ENCODE results near the gene MGAT5.
A peak's percentile ranks its signal among the peaks of the same experiment; 100 is the strongest.

Gene MGAT5

DNA sequence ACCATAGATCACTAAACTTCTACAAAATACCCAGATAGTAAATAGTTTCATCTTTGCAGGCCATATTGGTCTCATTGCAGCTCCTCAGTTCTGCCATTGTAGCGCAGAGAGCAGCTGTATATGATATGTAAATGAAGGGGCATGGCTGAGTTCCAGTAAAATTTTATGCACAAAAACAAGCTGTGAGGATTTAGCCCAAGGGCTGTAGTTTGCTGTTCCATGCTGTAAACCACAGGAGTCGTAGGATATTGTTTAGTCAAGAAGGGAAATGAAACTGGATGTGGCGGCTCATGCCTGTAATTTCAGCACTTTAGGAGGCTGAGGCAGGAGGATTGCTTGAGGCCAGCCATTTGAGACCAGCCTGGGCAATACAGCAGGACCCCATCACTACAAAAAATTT, 83.0 kb downstream of the MGAT5 start:
- Histone ChIP-seq H4K20me1 (ENCODE audit: insufficient read depth, low read length) (no peaks in the 10 kb centered on the region; the same call in 1 of the 2 replicates), H3K4me1 (ENCODE audit: low read length) (peaks cover 46% of the 10 kb centered on the region), H3K27ac (ENCODE audit: low read length) (no peak overlapping the region), H3K9ac (ENCODE audit: low read length) (no peak overlapping the region), H3K4me3 (ENCODE audit: low read length) (no peak overlapping the region), H3K36me3 (replicated peaks; ENCODE audit: low read depth, low read length) (no peaks in the 10 kb centered on the region), H3K79me2 (ENCODE audit: low read length) (no peaks in the 10 kb centered on the region), H3K27me3 (ENCODE audit: low read depth, low read length) (peaks cover 7% of the 10 kb centered on the region; the same call in 1 of the 2 replicates), H3K9me3 (ENCODE audit: insufficient read depth, low read length) (no peaks in the 10 kb centered on the region), H2AFZ (ENCODE audit: low read depth, low read length) (no peak overlapping the region), H3K4me2 (ENCODE audit: low read length) (peak overlapping the region; percentile 46)
- TF ChIP-seq EZH2phosphoT487 (IDR thresholded peaks at IDR 0.05; ENCODE audit: low read depth) = no peak
- TF ChIP-seq, protein P1, sequence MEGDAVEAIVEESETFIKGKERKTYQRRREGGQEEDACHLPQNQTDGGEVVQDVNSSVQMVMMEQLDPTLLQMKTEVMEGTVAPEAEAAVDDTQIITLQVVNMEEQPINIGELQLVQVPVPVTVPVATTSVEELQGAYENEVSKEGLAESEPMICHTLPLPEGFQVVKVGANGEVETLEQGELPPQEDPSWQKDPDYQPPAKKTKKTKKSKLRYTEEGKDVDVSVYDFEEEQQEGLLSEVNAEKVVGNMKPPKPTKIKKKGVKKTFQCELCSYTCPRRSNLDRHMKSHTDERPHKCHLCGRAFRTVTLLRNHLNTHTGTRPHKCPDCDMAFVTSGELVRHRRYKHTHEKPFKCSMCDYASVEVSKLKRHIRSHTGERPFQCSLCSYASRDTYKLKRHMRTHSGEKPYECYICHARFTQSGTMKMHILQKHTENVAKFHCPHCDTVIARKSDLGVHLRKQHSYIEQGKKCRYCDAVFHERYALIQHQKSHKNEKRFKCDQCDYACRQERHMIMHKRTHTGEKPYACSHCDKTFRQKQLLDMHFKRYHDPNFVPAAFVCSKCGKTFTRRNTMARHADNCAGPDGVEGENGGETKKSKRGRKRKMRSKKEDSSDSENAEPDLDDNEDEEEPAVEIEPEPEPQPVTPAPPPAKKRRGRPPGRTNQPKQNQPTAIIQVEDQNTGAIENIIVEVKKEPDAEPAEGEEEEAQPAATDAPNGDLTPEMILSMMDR (IDR thresholded peaks at IDR 0.05; ENCODE audit: low read depth, low read length) = no peak

DNA sequence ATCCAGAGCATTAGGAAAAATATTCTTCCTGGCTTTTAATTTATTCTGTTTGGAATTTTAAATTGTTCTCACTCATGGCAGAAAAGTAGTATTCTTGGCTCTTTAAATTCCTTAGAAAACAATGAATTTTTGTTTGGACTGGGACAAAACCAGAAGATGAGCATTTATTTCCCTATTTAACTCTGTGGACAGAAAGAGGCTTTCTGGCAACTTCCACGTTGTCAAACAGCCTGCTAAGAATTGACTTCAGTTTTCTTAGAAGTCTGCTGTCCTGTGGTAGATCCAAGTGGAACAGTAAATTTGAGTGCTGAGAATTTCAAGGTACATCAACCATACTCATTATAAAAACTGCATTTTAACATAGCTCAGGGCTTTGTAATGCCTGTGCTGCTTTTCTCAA, 83.8 kb downstream of the MGAT5 start:
- H3K4me2 ChIP-seq (ENCODE audit: low read length) = peak overlapping the region; percentile 84
- no peaks in the 10 kb centered on the region for H3K9me3 ChIP-seq (ENCODE audit: insufficient read depth, low read length)

DNA sequence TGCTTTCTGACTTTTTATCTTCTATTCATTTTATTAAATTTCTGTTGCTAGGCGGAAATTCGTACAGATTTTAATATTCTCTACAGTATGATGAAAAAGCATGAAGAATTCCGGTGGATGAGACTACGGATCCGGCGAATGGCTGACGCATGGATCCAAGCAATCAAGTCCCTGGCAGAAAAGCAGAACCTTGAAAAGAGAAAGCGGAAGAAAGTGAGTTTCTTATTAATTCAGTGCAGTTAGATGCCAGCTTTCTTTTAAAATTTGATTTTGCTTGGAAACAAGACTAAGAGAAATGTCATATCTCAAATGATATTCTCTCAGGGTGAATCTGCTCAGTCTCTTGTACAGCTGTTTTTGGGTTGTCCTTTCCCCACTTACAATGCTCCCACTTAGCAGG, 84.3 kb downstream of the MGAT5 start:
- Histone ChIP-seq H3K4me1 (ENCODE audit: low read length) (peaks cover 46% of the 10 kb centered on the region), H3K4me3 (ENCODE audit: low read length) (peak overlapping the region; percentile 63)

More for the DNA sequence above, 83.8 kb downstream of the MGAT5 start:
- Histone ChIP-seq H3K36me3 (replicated peaks; ENCODE audit: low read depth, low read length) (no peaks in the 10 kb centered on the region), H3K79me2 (ENCODE audit: low read length) (no peaks in the 10 kb centered on the region), H3K4me1 (ENCODE audit: low read length) (peaks cover 46% of the 10 kb centered on the region), H3K27me3 (ENCODE audit: low read depth, low read length) (peaks cover 7% of the 10 kb centered on the region; the same call in 1 of the 2 replicates), H4K20me1 (ENCODE audit: insufficient read depth, low read length) (no peaks in the 10 kb centered on the region; the same call in 1 of the 2 replicates), H2AFZ (ENCODE audit: low read depth, low read length) (no peak overlapping the region), H3K9ac (ENCODE audit: low read length) (no peak overlapping the region), H3K27ac (ENCODE audit: low read length) (no peak overlapping the region), H3K4me3 (ENCODE audit: low read length) (peak overlapping the region; percentile 63)
- TF ChIP-seq, protein P1 (IDR thresholded peaks at IDR 0.05; ENCODE audit: low read depth, low read length) = no peak
- no peak for TF ChIP-seq EZH2phosphoT487 (IDR thresholded peaks at IDR 0.05; ENCODE audit: low read depth)

DNA sequence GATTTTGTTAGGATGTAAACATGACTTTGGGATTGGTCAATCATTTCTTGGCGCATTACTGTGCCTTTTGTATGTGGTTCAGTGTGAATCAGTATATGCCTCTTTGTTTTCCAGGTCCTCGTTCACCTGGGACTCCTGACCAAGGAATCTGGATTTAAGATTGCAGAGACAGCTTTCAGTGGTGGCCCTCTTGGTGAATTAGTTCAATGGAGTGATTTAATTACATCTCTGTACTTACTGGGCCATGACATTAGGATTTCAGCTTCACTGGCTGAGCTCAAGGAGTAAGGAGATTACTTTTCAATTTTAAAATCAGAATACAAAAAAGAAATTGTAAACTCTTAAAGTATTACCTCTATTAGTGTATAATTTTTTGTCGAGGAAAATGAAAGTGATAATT, 87.6 kb downstream of the MGAT5 start:
- H3K27me3 ChIP-seq (ENCODE audit: low read depth, low read length) = peaks cover 3% of the 10 kb centered on the region; the same call in 1 of the 2 replicates
- no peak overlapping the region for H3K4me3 ChIP-seq (ENCODE audit: low read length)
- no peak overlapping the region for H3K9ac ChIP-seq (ENCODE audit: low read length)
- H4K20me1 ChIP-seq (ENCODE audit: insufficient read depth, low read length) = no peaks in the 10 kb centered on the region
- no peak overlapping the region for H3K4me2 ChIP-seq (ENCODE audit: low read length)
- no peak overlapping the region for H2AFZ ChIP-seq (ENCODE audit: low read depth, low read length)
- no peaks in the 10 kb centered on the region for H3K79me2 ChIP-seq (ENCODE audit: low read length)
- TF ChIP-seq, protein P1 (IDR thresholded peaks at IDR 0.05; ENCODE audit: low read depth, low read length) = no peak
- TF ChIP-seq EZH2phosphoT487 (IDR thresholded peaks at IDR 0.05; ENCODE audit: low read depth) = no peak
- no peaks in the 10 kb centered on the region for H3K36me3 ChIP-seq (replicated peaks; ENCODE audit: low read depth, low read length)
- H3K27ac ChIP-seq (ENCODE audit: low read length) = no peak overlapping the region
- H3K9me3 ChIP-seq (ENCODE audit: insufficient read depth, low read length) = no peaks in the 10 kb centered on the region
- peaks cover 26% of the 10 kb centered on the region for H3K4me1 ChIP-seq (ENCODE audit: low read length)

More for the DNA sequence above, 84.3 kb downstream of the MGAT5 start:
- Histone ChIP-seq H4K20me1 (ENCODE audit: insufficient read depth, low read length) (no peaks in the 10 kb centered on the region; the same call in 1 of the 2 replicates), H2AFZ (ENCODE audit: low read depth, low read length) (no peak overlapping the region), H3K9me3 (ENCODE audit: insufficient read depth, low read length) (no peaks in the 10 kb centered on the region), H3K4me2 (ENCODE audit: low read length) (peak overlapping the region; percentile 84), H3K27ac (ENCODE audit: low read length) (no peak overlapping the region), H3K79me2 (ENCODE audit: low read length) (no peaks in the 10 kb centered on the region), H3K27me3 (ENCODE audit: low read depth, low read length) (peaks cover 7% of the 10 kb centered on the region; the same call in 1 of the 2 replicates), H3K9ac (ENCODE audit: low read length) (no peak overlapping the region; the same call in 1 of the 2 replicates), H3K36me3 (replicated peaks; ENCODE audit: low read depth, low read length) (no peaks in the 10 kb centered on the region)
- TF ChIP-seq, protein P1 (IDR thresholded peaks at IDR 0.05; ENCODE audit: low read depth, low read length) = no peak
- TF ChIP-seq EZH2phosphoT487 (IDR thresholded peaks at IDR 0.05; ENCODE audit: low read depth) = no peak

Data from OCI-LY3 (cell line).